Measurements from ENCODE around the gene TIMP4. TPM values are rescaled to one million over a fixed set of nuclear protein-coding genes. Genes with fewer than 3 reads are reported as not detected.
A peak's percentile ranks its signal among the peaks of the same experiment; 100 is the strongest.

The TIMP4 gene
- total and polyA plus RNA-seq, 11 donors: 3.0 to 57.9 (median 18.6) TPM

DNA sequence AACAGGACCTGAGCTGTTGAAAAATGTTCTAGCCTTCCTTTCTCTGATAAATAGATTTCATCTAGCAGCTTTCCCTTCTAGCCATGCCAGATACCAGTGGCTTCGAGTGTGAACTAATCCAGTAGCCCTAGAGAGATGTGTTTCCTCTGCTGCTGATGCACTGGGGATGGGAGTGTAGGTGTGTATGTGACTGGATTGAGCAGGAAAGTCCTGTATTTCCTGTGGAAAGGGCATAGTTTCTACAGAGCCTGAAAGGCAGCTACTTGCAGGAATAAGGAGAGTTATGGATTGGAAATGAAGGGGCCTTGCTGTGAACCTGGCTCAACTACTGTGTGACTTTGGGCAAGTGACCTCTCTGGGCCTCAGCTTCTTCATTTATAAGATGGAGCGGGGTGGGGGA lies 8.6 kb downstream of the TIMP4 start:
- 71 to 78% (median 72%) methylated on average over 2 of the region's 2 CpGs for WGBS, 4 donors
- ATAC-seq: no peak
- intact Hi-C loops (cut with DNase I): no loop called here
- H3K27me3 ChIP-seq: no peaks in the 10 kb centered on the region
- TF ChIP-seq POLR2A (IDR thresholded peaks at IDR 0.05): no peak
- TF ChIP-seq, protein P1, sequence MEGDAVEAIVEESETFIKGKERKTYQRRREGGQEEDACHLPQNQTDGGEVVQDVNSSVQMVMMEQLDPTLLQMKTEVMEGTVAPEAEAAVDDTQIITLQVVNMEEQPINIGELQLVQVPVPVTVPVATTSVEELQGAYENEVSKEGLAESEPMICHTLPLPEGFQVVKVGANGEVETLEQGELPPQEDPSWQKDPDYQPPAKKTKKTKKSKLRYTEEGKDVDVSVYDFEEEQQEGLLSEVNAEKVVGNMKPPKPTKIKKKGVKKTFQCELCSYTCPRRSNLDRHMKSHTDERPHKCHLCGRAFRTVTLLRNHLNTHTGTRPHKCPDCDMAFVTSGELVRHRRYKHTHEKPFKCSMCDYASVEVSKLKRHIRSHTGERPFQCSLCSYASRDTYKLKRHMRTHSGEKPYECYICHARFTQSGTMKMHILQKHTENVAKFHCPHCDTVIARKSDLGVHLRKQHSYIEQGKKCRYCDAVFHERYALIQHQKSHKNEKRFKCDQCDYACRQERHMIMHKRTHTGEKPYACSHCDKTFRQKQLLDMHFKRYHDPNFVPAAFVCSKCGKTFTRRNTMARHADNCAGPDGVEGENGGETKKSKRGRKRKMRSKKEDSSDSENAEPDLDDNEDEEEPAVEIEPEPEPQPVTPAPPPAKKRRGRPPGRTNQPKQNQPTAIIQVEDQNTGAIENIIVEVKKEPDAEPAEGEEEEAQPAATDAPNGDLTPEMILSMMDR (IDR thresholded peaks at IDR 0.05): no peak
- H3K9me3 ChIP-seq: no peaks in the 10 kb centered on the region
- H3K27ac ChIP-seq: peak overlapping the region in 4 of 12 donors; percentile 59 to 70 (median 66)
- no peak for DNase-seq
- peaks cover 0 to 22% (median 5%) of the 10 kb centered on the region in 9 donors for H3K36me3 ChIP-seq
- no peak overlapping the region for H3K4me3 ChIP-seq
- H3K4me1 ChIP-seq: peaks cover 3 to 29% (median 14%) of the 10 kb centered on the region in 12 donors

DNA sequence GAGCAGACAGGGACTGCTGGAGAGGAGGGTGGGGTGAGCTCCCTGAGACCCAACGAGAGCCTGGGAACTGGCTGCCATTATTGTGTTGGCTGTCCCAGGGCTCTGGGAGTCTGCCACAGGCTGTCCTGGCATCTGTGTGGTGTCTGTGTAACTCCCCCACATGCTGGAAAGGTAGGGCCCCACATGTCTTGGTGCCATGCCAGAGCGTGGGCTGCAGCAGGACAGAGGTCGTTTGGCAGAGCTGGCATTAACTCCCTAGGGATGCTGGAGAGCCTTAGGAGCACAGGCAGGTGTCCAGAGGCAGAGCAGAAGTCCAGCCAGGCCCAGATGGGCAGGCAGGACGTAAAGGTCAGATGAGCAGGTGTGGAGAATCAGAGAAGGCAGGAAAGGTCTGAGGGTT lies 9.7 kb downstream of the TIMP4 start:
- peak overlapping the region; percentile 1 to 81 (median 65) for H3K27ac ChIP-seq
- TF ChIP-seq, protein P1 (IDR thresholded peaks at IDR 0.05): no peak
- TF ChIP-seq POLR2A (IDR thresholded peaks at IDR 0.05): no peak
- H3K27me3 ChIP-seq: no peaks in the 10 kb centered on the region
- peak overlapping the region in 2 of 12 donors; percentile 18 to 34 for H3K4me3 ChIP-seq
- peaks cover 3 to 39% (median 24%) of the 10 kb centered on the region in 12 donors for H3K4me1 ChIP-seq
- DNase-seq: peak in 2 of 5 donors; percentile 19 to 33
- no peak for ATAC-seq
- intact Hi-C loops (cut with DNase I): loop anchor here in 1 of 10 donors (10.0 kb wide), 1 partner anchor 136 kb away; the partner anchor contains the start of gene PPARG
- WGBS, 4 donors: 47 to 64% (median 59%) methylated on average over 4 of the region's 4 CpGs
- peaks cover 0 to 15% (median 4%) of the 10 kb centered on the region in 9 donors for H3K36me3 ChIP-seq
- no peaks in the 10 kb centered on the region for H3K9me3 ChIP-seq

DNA sequence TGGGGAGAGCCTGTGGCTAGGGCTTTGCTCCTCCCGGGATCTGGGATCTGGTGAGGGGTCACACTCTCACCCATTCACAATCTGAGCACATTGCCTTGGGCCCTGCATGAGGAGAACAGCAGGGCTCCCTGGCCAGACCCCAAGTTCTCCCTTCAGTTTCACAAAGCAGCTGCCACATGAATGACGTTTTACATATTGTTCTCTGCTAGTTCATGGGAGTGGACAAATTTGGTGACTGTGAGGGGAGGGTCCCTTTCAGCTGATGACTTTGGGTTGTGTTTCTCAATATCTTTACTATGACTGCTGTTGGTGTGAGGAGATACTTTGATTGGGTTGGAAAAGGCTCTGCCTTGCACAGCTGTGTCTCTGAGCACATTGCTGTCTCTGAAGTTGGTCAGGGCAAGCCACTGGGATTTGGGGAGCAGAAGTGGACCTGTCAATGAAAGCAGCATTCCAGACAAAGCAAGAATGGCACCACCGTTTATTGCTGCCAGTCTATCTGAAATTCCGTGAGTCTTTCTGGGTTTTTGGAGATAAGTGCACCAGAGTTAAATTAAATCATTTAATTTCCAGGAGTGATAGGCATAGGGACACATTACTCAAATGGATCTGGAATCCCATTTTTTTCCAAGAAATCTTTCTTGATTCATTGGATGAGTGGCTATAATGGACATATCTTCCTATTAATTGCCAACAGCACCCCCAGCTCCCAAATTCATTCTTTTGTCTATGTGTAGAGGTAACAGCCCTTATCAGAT lies 10.3 kb downstream of the TIMP4 start:
- intact Hi-C loops (cut with DNase I): loop anchor here in 1 of 10 donors (10.0 kb wide), 1 partner anchor 136 kb away; the partner anchor contains the start of gene PPARG
- 56 to 65% (median 58%) methylated on average over 4 of the region's 4 CpGs for WGBS, 4 donors

More for the DNA sequence above, 10.3 kb downstream of the TIMP4 start:
- TF ChIP-seq, protein P1 (IDR thresholded peaks at IDR 0.05): no peak
- TF ChIP-seq POLR2A (IDR thresholded peaks at IDR 0.05): peak in 1 of 2 donors; percentile 65
- H3K27me3 ChIP-seq: no peaks in the 10 kb centered on the region
- peak overlapping the region in 11 of 12 donors; percentile 55 to 81 (median 65) for H3K27ac ChIP-seq
- peak overlapping the region in 2 of 12 donors; percentile 18 to 34 for H3K4me3 ChIP-seq
- DNase-seq (peak in 4 of 5 donors; percentile 22 to 67 (median 58)), ATAC-seq (peak; percentile 45 to 62 (median 56))
- peaks cover 3 to 46% (median 30%) of the 10 kb centered on the region in 12 donors for H3K4me1 ChIP-seq
- no peaks in the 10 kb centered on the region for H3K9me3 ChIP-seq
- H3K36me3 ChIP-seq: peaks cover 0 to 13% (median 0%) of the 10 kb centered on the region in 9 donors
